AG10803 (cell line): Measurements from ENCODE around the gene SLC22A3.

Experiments
- DNase-seq: peaks from one replicate; pipeline ENCODE4 v3.0.0; 2010; ENCODE audit warnings: low read depth
- H3K4me3 ChIP-seq: 2 replicates; pipeline ENCODE4 v1.5.1; 2011; ENCODE audit warnings: mild to moderate bottlenecking, low read length, control low read depth
- CTCF ChIP-seq: conservative IDR thresholded peaks from 2 replicates; pipeline ENCODE4 v1.5.1; 2011; ENCODE audit warnings: mild to moderate bottlenecking, low read length, control low read depth, inconsistent platforms

SLC22A3 gene

GRCh38 chr6:160428069-160428430, 79.9 kb downstream of the SLC22A3 start:
- TF ChIP-seq CTCF = no peak
- H3K4me3 ChIP-seq = no peak overlapping the region
- DNase-seq = peak; percentile 6

GRCh38 chr6:160428818-160429619, 80.8 kb downstream of the SLC22A3 start:
- H3K4me3 ChIP-seq = no peak overlapping the region
- no peak for DNase-seq
- no peak for TF ChIP-seq CTCF

- no peak overlapping the region for H3K4me3 ChIP-seq
- no peak for TF ChIP-seq CTCF
Measured at GRCh38 chr6:160429620-160429895, 81.4 kb downstream of the SLC22A3 start.

GRCh38 chr6:160430203-160430602, 82.0 kb downstream of the SLC22A3 start:
- H3K4me3 ChIP-seq = no peak overlapping the region
- peak; percentile 47 for DNase-seq
- TF ChIP-seq CTCF = no peak

More at GRCh38 chr6:160429620-160429895, 81.4 kb downstream of the SLC22A3 start:
- no peak for DNase-seq

GRCh38 chr6:160430751-160431150, 82.6 kb downstream of the SLC22A3 start:
- no peak overlapping the region for H3K4me3 ChIP-seq
- DNase-seq = no peak
- no peak for TF ChIP-seq CTCF

GRCh38 chr6:160431226-160431625, 83.0 kb downstream of the SLC22A3 start:
- no peak overlapping the region for H3K4me3 ChIP-seq
- no peak for TF ChIP-seq CTCF
- peak; percentile 95 for DNase-seq

- no peak for TF ChIP-seq CTCF
- DNase-seq = peak; percentile 59
- H3K4me3 ChIP-seq = no peak overlapping the region
Measured at GRCh38 chr6:160431791-160432404, 83.7 kb downstream of the SLC22A3 start.
